HK-2 (cell line): ENCODE measurements around the gene TCEAL2.
"Not testable (repeated sequence)": the region's sequence is repeated elsewhere in the genome, so short reads cannot be mapped to it uniquely, and the experiment has no call there.

ENCODE experiments used
- DNase-seq: peaks from one replicate; pipeline ENCODE4 v3.0.0-alpha.2; 2018; ENCODE audit not compliant: unreplicated experiment

TCEAL2 gene

DNA sequence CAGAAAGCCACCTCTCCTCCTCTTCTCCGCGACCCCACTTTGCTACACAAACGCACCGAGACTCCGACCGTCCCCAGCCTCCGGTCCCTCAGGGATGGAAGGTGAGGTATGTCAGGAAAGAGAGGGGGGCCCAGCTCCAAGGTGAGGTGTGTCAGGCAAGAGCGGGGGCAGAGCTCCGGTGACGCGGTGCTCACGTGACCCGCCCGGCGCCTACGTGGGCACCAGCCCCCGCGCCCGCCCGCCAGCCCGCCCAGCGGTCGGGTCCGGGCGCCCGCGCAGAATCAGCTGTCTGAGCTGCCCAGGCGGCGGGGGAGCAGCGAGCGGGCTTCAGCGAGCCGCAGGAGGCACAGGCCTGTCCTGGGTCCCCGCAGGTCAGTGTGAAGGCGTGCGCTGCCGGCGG, at the start of gene TCEAL2:
Gene TCEAL2 (plus strand): TSS at position 244 of the 400 bp plus-strand sequence. CDS start 1,152 bp downstream, outside the sequence.
- not testable (repeated sequence) for DNase-seq

DNA sequence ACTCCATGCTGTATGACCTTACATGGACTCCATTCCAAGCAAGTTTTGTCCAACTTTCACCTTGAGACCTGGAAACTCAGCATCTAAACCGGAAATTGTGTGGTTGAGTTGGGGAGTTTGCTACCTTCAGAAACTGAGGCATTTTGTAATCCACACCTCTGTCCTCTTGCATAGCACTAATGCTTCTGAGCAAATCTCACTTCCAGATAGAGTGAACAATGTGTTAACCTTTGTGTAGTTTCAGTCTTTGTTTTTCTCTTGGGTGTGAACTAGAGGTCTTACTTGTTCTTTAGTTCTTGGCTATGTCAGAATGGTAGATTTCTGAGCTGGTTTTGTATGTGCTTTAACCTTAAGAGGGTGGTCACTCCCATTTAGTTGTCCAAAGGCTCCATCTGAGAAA, 48.1 kb upstream of the TCEAL2 start:
- DNase-seq = no peak

DNA sequence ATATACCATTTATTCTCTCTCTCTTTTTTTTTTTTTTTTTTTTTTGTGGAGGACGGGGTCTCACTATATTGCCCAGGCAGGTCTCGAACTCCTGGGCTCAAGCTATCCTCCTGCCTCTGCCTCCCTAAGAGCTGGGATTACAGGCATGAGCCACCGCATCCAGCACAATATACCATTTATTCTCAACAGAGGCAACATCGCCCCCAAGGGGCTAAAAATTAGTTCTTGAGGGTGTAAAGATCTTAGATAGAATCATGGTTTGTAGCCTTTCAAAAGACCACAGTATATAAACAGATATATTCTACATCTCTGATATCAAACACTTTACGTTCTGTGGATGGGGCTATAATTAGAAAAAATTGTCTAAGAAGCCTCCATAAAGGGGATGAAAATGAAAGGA, 39.8 kb upstream of the TCEAL2 start:
- no peak for DNase-seq

DNA sequence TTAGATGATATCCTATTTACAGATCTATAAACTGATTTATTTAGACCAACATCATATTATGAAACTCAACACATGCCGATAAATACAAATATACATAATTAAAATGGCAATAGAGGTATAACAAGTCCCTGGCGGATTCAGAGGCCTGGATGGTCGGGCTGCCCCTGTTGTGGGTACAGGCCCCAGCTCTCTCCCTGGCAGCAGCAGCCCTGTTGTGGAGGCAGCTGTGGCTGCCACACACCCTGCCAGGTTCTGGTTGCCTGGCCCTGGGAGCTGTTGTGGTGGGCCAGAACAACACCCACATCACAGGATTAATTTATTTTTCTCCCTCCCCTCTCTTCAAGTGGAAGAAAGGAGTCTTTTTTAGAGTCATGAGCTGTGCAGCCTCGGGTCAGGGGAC, 12.1 kb upstream of the TCEAL2 start:
- DNase-seq = no peak

DNA sequence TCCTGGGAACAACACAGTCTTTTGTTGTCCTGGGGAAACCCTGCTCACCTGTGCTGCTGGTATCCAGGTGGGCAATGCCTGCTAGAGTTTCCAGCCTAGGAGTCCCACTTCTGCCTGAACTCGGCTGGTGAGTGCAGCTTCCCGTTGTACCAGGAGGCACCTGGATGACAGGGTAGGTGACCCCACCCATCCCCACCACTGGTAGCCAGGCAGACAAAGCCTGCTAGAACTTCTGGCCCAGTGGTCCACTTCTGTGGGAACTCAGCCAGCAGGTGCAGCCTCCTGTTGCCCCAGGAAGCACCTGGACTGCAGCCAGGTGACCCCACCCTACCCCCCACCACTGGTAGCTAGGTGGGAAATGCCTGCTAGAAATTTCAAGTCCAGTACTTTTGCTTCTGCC, 9.7 kb upstream of the TCEAL2 start:
- DNase-seq = no peak

DNA sequence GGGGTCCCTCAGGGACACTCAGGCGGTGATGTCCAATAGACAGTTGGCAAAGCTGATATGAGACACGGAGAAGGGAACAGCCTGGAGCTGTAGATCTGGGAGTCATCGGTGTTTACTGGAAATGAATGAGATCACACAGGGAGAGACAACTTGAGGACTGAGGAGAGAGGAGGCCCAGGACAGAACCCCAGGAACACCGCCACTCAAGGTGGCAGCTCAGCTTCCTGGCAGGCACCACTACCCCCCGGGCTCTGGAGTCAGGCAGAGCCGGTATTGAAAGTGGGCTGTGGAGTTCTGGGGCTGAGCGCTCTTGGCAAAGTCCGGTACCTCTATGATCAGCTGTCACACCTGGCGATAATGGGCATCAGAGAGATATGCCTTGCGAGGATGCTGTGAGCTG, 465 bp upstream of the TCEAL2 start:
- not testable (repeated sequence) for DNase-seq

DNA sequence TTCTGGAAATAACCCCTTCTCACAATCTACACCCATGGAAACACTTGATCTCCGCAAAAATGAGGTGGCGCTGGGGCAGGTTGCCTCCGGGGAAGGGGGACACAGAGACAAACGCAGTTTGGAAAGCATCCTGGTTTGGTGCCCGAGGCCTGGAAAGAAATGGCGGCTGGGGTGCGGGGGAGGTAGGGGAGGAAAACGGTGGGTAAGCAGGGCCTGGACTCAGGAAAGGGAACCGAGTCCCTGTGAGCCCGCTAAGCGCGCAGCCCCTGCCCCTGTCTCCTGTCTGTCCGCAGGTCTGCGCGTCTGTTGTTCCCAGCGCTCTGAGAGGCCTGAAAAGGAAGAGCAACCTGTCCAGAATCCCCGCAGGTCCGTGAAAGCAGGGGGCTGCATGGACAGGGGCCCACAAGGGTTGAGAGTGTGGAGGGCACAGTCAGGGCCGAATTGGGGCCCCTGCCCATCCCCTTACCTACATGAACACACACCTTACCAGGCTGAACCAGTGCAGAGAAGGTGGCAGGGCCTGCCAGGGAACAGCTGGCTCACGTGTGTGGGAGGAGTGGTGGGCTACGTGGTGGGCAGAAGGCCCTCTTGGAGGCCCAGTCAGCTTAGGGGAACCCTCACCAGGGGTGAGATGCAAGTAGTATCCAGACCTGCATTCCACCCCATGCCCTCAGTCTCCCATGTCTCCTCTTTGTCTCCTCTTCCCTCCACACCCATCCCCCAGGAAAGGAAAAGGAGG, 770 bp downstream of the TCEAL2 start:
- not testable (repeated sequence) for DNase-seq

DNA sequence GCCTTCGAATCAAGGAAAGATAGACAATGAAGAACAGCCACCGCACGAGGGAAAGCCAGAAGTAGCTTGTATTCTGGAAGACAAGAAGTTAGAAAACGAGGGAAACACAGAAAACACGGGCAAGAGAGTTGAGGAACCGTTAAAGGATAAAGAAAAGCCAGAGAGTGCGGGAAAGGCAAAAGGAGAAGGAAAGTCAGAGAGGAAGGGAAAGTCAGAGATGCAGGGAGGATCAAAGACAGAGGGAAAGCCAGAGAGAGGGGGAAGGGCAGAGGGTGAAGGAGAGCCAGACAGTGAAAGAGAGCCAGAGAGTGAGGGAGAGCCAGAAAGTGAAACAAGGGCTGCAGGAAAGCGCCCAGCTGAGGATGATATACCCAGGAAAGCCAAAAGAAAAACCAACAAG, 1.4 kb downstream of the TCEAL2 start:
- no peak for DNase-seq

DNA sequence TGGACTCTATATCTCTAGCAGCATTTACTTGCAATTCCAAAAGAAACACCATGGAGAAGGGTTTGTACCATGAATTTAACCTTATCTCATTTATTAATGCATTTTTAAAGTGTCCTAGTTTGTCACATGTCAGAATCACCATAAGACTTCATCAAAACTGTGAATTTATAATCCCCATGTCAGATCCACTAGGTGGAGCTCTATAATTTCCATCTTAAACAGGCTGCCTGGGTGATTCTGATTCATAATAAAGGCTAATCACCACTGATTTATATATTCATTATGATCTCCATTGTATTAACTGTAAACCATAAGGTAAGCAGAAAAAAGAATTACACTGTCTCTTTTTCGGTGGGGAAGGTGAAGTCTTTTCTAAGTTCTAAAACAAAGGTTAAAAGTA, 4.0 kb downstream of the TCEAL2 start:
- no peak for DNase-seq

DNA sequence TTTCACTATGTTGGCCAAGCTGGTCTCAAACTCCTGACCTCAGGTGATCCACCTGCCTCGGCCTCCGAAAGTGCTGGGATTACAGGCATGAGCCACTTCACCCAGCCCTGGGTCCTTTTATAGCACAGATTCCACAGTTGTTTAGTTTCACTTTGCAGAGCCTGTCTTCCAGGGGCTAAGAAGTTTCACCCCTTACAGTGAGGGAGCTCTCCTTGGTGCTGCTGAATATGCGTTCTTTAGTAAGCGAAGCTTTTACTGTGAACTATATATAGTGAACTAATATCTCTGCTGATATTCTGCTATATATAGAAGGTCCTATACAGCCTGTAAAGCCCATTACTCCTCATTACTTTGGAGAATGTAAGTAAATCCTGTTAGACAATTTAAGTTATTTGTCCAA, 12.6 kb downstream of the TCEAL2 start:
- no peak for DNase-seq

DNA sequence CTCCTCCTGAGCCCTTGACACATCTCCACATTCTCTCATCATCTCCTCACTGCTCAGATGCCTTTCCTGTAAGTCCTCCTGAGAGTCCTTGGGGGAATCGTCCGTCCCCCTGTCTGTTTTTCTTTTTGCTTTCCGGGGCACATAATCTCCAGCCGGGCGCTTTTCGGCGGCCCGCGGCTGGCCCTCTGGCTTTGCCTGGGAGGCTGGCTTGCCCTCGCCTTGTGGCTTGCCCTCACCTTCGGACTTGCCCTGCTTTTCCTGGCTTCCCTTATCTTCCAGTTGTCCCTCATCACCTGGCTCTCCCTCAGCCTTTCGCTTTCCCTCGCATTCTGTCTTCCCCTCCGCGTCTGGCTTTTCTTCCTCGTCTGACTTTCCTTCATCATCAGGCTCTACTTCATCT, 15.4 kb downstream of the TCEAL2 start:
- not testable (repeated sequence) for DNase-seq

DNA sequence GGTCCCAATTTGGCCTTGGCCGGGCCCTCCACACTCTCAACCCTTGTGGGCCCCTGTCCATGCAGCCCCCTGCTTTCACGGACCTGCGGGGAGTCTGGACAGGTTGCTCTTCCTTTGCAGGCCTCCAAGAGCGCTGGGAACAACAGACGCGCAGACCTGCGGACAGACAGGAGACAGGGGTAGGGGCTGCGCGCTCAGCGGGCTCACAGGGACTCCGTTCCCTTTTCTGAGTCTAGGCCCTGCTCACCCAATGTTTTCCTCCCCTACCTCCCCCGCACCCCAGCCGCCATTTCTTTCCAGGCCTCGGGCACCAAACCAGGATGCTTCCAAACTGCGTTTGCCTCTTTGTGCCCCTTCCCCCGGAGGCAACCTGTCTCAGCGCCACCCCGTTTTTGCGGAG, 16.2 kb downstream of the TCEAL2 start:
- not testable (repeated sequence) for DNase-seq

DNA sequence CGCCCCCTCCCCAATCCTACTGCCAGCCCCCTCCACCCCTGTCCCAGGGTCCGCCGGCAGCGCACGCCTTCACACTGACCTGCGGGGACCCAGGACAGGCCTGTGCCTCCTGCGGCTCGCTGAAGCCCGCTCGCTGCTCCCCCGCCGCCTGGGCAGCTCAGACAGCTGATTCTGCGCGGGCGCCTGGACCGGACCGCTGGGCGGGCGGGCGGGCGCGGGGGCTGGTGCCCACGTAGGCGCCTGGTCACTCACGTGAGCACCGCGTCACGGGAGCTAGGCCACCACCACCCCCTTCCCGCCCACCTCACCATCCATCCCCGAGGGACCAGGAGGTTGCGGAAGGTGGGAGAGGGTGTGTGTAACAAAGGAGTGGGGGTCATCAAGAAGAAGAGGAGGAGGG, 16.8 kb downstream of the TCEAL2 start, which contains the start of gene TCEAL6:
Gene TCEAL6 (minus strand): TSS at position 208 of the 400 bp plus-strand sequence.
- not testable (repeated sequence) for DNase-seq

DNA sequence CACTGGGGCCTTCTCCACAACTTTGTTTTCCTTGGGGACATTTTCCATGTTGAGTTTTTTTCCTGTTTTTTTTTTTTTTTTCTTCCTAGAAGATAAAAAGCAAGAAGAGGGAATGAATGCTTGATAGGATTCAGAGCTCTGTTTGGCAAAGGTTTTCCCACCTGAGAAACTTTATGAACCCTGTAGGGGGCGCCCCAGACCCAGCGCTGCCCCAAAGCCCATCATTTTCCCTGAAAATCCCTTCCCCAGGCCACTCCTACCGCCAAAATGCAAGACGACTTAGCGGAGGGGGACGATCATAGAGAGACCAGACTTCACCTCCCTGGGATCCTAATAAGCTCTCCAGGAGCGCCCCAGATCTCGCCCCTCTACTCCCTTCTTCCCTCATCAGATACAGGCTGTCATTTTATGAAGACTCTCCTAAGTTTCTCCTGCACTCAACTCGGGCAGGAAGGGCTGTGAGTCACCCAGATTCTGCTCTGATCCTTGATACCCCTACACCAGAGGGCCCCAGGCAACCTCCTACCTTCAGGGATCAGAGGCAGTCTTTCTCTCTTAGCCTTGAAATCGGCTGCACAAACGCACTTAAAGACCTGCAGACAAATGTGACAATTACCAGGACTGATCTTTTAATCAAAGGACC, 28.9 kb downstream of the TCEAL2 start:
- DNase-seq = peak; percentile 0

DNA sequence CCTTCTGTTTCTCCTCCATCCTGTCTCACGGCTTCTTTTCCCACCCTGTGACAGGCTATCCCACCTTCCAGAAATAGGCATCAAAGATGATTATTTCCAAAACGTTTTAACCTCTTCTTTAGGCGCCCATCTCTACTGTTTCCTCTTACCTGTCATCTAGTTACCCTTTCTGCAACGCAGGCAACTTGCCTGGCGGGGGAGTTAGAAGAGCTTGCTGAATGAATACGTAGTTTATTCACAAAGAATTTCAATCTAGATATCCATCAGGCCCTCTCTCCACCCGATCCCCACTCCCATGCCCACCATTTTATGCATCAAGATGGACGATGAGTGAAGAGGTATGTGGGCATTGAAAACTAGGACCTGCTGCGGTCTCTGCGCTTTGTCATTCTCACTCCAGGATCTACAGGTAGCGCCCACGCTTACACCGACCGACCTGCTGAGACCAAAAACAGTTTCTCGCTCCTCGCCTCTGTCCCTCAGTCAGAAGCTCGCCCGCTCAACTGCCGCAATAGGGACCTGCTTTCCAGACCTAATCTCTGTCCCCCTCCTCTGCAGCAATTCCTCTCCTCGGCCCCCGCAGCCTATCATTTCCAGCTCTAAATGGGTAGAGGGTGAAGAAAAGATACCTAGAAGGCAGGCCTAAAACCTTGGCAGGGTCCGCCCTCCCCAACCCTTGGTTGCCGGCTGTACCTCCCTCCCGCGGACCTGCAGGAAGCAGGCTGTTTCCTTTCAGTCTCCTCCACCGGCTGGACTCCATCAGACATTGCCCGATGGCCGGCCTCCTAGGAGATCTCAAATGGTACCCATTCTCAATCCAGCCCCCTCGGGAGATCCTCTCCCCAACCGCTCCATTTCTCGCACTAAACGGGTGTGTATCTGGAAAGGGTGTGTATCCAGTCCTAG, 29.7 kb downstream of the TCEAL2 start:
- DNase-seq = peak; percentile 4

DNA sequence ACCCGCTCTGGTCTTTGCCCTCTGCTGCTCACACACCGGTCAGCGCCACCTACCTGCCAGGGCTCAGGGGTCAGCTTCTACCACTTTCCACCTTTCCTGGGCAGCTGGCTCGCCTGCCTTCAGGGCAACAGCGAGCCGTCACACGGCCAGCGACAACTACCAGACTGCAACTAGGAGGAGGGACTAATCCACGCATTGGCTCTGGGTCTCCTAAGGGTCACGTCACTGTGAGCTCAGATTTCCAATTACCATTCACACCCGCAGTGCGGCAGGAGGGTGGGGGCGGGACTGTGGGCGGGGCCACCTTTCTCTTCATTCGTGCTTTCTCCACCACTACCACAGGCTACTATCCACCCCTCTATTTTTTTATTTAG, 30.3 kb downstream of the TCEAL2 start, which contains the start of gene BEX5:
Gene BEX5 (minus strand): TSS at position 172 of the 374 bp plus-strand sequence. CDS start 1,712 bp downstream, outside the sequence.
- peak; percentile 46 for DNase-seq
